HEK293T (cell line): ENCODE data around the gene PDLIM3.

ENCODE experiments used
- ARNT ChIP-seq: fragments of 450-650 bp; IDR thresholded peaks from 2 replicates; pipeline ENCODE4 v1.6.1; 2017; ENCODE audit warnings: mild to moderate bottlenecking
- BHLHE40 ChIP-seq: fragments of 450-650 bp; IDR thresholded peaks from 2 replicates; pipeline ENCODE4 v1.6.1; 2016; ENCODE audit warnings: mild to moderate bottlenecking, moderate library complexity, borderline replicate concordance
- ELF4 ChIP-seq: fragments of 450-650 bp; IDR thresholded peaks from 2 replicates; pipeline ENCODE4 v1.6.1; 2017; ENCODE audit warnings: antibody characterized with exemption
- FOXK2 ChIP-seq: fragments of 450-650 bp; IDR thresholded peaks from 2 replicates; pipeline ENCODE4 v1.6.1; 2016; ENCODE audit warnings: mild to moderate bottlenecking
- NFRKB ChIP-seq: fragments of 450-650 bp; IDR thresholded peaks from 2 replicates; pipeline ENCODE4 v1.6.1; 2016; ENCODE audit warnings: mild to moderate bottlenecking, moderate library complexity
- SUZ12 ChIP-seq: fragments of 450-650 bp; IDR thresholded peaks from 2 replicates; pipeline ENCODE4 v1.6.1; 2016; ENCODE audit warnings: mild to moderate bottlenecking
- ZNF384 ChIP-seq: fragments of 450-650 bp; IDR thresholded peaks from 2 replicates; pipeline ENCODE4 v1.6.1; 2016
- TF ChIP-seq, protein P1 (sequence below): fragments of 450-650 bp; IDR thresholded peaks from 2 replicates; pipeline ENCODE4 v1.6.1; 2016

DNA sequence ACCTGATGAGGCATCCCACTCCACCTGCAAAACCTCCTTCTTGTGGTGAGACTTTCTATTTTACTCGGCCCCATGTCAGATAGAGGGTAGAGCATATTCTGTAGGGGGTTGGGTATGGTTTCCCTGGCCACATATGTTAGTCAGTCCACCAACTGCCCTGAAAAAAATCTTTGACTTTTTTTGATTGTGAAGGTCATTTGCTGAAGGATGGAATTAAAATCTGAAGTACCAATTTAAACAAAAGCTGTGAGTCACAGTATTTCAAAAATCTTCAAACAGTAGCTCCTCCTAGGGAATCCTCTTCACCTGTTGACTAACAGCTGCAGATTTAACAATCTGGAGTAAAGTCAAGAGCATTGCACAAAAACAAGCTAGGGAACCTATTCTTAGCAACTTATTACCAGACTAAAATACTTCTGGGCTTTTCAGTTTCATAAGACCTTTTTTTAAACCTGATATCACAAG is 55.8 kb downstream of the PDLIM3 start:
- no peak for TF ChIP-seq ELF4
- TF ChIP-seq NFRKB, result no peak
- no peak for TF ChIP-seq SUZ12
- TF ChIP-seq, protein P1, sequence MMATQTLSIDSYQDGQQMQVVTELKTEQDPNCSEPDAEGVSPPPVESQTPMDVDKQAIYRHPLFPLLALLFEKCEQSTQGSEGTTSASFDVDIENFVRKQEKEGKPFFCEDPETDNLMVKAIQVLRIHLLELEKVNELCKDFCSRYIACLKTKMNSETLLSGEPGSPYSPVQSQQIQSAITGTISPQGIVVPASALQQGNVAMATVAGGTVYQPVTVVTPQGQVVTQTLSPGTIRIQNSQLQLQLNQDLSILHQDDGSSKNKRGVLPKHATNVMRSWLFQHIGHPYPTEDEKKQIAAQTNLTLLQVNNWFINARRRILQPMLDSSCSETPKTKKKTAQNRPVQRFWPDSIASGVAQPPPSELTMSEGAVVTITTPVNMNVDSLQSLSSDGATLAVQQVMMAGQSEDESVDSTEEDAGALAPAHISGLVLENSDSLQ, result no peak
- no peak for TF ChIP-seq ARNT
- TF ChIP-seq ZNF384, result no peak
- TF ChIP-seq FOXK2, result no peak
- TF ChIP-seq BHLHE40, result no peak
